ENCODE measurements around the gene NOS3. TPM values are rescaled to one million over a fixed set of nuclear protein-coding genes. Genes with fewer than 3 reads are reported as not detected.

Gene NOS3
- total and polyA plus RNA-seq, 2 of the 13 experiments (the other 11 are each of a cell fraction or from before 2014, with no cell fraction given): 3.7 to 7.5 TPM

GRCh38 chr7:151008511-151009323 lies 17.9 kb downstream of the NOS3 start (continued):
- TF ChIP-seq SALL1 (CRISPR knock-in tag; IDR thresholded peaks at IDR 0.05) (peak; percentile 57), MAZ (IDR thresholded peaks at IDR 0.05; ENCODE audit: borderline replicate concordance, low read depth, low read length) (no peak), MAZ (CRISPR knock-in tag; IDR thresholded peaks at IDR 0.05; ENCODE audit: low read depth) (0 out of 2 replicates have a peak, but pooled peaks have one; percentile 34), MED8 (CRISPR knock-in tag; IDR thresholded peaks at IDR 0.05; ENCODE audit: insufficient replicate concordance) (no peak), FUBP1 (CRISPR knock-in tag; IDR thresholded peaks at IDR 0.05; ENCODE audit: borderline replicate concordance) (no peak), IRF2 (CRISPR knock-in tag; IDR thresholded peaks at IDR 0.05) (peak; percentile 33; the same call in 1 of the 2 replicates), FOXO4 (CRISPR knock-in tag; conservative IDR thresholded peaks at IDR 0.05) (no peak), IKZF1 (IDR thresholded peaks at IDR 0.05) (no peak), TSC22D2 (CRISPR knock-in tag; IDR thresholded peaks at IDR 0.05; ENCODE audit: borderline replicate concordance) (no peak), UBTF (CRISPR knock-in tag; IDR thresholded peaks at IDR 0.05) (peak; percentile 52; the same call in 1 of the 2 replicates), REXO4 (CRISPR knock-in tag; IDR thresholded peaks at IDR 0.05; ENCODE audit: borderline replicate concordance) (no peak), HDAC1 (CRISPR knock-in tag; IDR thresholded peaks at IDR 0.05) (peak; percentile 16; the same call in 1 of the 2 replicates), GATAD2A (CRISPR knock-in tag; IDR thresholded peaks at IDR 0.05) (peak; percentile 55), ZNF619 (CRISPR knock-in tag; IDR thresholded peaks at IDR 0.05) (0 out of 2 replicates have a peak, but pooled peaks have one; percentile 67), HOXA3 (CRISPR knock-in tag; IDR thresholded peaks at IDR 0.05) (peak; percentile 73), GRHL1 (CRISPR knock-in tag; conservative IDR thresholded peaks at IDR 0.05) (no peak), ZNF512 (CRISPR knock-in tag; IDR thresholded peaks at IDR 0.05) (no peak), MEIS1 (CRISPR knock-in tag; IDR thresholded peaks at IDR 0.05; ENCODE audit: borderline replicate concordance) (peak; percentile 45; the same call in 1 of the 2 replicates), PHF20 (CRISPR knock-in tag; IDR thresholded peaks at IDR 0.05) (peak; percentile 61; the same call in 1 of the 2 replicates), ZFX (CRISPR knock-in tag; IDR thresholded peaks at IDR 0.05; ENCODE audit: low read depth) (peak; percentile 86)
